GM21619 (cell line): ENCODE measurements around the gene CCR5.
A peak's percentile ranks its signal among the peaks of the same experiment; 100 is the strongest.
"Not testable (repeated sequence)": the region's sequence is repeated elsewhere in the genome, so short reads cannot be mapped to it uniquely, and the experiment has no call there.

Source experiments
- ATAC-seq: cut with Tn5 transposase; IDR thresholded peaks from one replicate; pipeline ENCODE4 v1.9.1; 2021; ENCODE audit not compliant: unreplicated experiment

CCR5 gene

DNA sequence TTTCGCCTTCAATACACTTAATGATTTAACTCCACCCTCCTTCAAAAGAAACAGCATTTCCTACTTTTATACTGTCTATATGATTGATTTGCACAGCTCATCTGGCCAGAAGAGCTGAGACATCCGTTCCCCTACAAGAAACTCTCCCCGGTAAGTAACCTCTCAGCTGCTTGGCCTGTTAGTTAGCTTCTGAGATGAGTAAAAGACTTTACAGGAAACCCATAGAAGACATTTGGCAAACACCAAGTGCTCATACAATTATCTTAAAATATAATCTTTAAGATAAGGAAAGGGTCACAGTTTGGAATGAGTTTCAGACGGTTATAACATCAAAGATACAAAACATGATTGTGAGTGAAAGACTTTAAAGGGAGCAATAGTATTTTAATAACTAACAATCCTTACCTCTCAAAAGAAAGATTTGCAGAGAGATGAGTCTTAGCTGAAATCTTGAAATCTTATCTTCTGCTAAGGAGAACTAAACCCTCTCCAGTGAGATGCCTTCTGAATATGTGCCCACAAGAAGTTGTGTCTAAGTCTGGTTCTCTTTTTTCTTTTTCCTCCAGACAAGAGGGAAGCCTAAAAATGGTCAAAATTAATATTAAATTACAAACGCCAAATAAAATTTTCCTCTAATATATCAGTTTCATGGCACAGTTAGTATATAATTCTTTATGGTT, at the start of gene CCR5:
Gene CCR5, plus strand, starts transcription at position 108 of the 680 bp plus-strand sequence. CDS start 1,957 bp downstream, outside the sequence.
- ATAC-seq, result no peak

DNA sequence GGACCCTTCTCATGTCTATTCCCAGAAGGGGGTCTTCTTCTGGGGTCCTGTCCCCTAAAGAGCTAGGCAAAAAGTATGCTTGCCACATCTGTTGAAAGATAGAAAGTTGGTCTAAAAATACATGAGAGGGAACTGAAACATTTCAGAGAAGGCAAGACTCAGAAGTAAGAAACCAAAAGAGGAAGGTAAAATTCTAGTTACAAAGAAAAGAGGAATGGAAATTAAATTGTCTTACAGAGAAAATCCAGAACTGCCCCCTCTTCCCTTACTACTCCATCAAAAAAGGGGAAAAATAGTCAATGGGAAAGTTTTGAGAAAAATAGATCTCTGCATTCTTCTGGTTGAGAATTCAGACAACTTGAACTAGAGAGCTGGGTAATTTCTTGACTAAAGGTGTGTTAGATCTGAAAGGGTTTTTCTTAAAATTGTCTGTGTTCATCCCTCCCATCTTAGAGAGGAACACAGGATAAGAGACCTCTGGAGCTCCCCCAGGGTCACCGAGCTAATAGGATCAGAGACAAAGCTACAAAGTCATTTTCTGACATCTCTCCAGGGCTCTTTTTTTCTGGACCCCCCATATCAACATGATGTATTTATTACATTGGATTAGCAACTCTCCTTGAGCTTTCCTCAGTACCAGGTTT, 49.2 kb upstream of the CCR5 start:
- ATAC-seq, result no peak

DNA sequence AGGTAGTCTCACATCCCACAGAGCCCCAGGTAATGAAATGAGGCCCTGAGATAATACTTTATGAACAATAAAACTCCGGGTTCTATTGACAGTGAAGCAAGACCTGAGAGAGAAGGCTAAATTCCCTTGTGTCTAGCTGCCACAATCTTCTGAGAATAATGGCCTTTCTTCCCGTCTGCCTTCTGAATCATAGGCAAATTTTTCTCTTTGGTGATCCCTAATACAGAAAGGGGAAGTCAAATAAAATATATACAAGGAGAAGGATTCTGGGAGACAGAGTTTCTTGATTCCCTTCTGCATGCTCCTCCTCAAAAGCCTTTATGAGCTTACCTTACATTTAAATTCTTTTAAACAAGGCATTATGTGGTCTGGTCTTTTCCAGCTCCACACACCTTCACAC, 46.7 kb upstream of the CCR5 start:
- no peak for ATAC-seq

DNA sequence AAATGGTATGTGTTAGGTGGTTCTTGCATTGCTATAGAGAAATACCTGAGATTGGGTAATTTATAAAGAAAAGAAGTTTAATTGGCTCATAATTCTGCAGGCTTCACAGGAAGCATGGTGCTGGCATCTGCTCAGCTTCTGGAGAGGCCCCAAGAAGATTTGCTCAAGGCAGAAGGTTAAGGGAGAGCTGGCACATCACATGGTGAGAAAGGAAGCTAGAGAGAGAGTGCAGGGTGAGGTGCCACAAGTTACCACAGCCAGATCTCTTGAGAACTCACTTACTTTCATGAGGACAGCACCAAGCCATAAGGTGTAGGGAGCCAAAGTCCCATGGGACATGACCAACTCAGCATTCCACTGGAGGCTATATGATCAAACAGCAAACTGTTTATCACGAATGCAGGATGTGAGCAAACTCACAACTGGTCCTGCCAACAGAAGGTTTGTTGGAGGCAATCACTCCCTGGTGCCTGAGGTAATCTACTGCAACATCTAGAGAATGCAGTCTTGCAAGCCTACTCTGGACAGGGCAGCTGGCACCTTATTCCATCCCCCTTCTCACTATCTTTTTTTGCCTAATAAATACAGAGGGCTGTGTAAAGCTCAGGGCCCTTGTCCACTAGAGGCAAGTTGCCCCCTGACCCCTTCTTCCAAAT, 45.0 kb upstream of the CCR5 start:
- ATAC-seq, result no peak

DNA sequence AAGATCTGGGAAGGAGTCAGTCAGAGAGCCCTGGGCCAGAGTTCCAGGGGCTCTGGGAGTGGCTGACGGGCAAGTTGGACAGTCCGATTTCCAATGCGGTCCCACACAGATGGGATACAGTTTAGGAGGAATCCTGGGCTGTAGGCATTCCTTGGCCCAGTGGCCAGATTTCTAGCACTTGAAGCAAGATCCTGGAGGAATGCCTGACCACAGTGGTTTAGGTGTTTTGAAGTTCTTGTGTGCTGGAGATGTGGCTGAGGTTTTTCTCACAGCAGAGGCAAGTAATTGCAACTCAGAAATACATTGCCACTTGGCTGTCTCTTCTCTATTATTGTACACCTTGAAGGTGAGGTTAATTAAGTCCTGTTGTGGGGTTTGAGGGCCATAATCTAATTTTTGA, 40.1 kb upstream of the CCR5 start:
- not testable (repeated sequence) for ATAC-seq

DNA sequence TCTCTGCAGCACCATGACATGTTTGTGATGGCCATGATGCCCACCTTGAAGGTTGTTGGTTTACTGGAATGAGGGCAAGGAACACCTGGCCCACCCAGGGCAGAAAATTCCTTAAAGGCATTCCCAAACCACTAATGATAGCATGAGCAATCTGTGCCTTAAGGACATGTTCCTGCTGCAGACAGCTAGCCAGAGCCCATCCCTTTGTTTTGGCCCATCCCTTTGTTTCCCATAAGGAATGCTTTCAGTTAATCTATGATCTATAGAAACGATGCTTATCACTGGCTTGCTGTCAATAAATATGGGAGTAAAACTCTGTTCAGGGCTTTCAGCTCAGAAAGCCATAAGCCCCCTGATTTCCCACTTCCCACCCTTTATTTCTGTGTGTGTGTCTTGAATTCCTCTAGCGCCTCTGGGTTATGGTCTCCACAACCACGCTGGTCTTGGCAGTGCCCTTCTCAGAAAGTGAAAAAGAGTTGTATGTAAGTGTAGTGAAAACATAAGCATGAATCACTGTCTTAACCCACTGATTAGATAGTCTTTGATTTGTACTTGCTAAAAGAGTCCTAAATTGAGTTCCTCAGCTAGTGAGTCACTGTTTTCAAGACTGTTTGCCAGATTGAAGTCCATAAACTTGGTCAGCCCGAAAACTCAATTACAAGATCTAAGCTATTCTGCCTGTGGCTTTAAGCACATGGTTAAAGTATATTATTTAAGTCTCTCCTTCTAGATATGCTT, 35.8 kb upstream of the CCR5 start:
- no peak for ATAC-seq

DNA sequence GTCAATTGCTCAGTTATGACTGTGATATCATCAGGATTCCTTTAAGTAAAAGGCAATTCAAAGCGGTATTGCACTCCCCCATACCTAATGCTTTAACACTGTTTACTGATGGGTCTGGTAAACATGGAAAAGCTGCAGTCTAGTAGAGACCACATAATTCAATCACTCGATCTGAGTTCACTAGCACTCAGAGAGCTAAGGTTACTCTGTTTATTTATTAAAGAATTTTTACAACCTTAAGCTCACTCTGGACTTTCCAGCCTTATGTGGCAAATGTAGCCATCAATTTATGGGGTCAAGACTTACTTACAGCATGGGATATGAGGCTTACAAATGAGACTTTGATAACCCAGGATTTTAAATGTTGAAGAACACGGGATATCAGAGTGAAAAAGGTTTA, 35.2 kb upstream of the CCR5 start:
- ATAC-seq, result no peak

DNA sequence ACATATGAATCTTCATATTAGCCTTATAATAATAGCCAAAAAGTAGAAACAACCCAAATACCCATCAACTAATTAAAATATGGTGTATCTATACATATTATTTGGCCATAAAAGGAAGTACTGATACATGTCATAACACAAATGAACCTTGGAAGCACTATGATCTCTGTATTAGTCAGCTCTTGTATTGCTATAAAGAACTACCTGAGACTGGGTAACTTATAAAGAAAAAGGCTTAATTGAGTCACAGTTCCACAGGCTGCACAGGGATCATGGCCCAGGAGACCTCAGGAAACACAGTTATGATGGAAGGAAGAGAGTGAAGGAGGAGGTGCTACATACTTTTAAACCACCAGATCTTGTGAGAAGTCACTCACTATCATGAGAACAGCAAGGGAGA, 32.8 kb upstream of the CCR5 start:
- ATAC-seq, result no peak

DNA sequence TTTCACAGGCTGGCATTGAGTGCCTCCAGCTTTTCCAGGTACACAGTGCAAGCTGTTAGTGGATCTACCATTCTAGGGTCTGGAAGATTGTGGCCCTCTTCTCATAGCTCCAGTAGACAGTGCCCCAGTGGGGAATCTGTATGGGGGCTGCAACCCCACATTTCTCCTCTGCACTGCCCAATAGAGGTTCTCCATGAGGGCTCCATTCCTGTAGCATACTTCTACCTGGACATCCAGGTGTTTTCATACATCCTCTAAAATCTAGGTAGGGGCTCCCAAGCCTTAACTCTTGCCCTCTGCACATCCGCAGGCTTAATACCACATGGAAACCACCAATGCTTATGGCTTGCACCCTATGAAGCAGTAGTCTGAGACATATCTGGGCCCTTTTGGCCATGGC, 31.9 kb upstream of the CCR5 start:
- no peak for ATAC-seq

DNA sequence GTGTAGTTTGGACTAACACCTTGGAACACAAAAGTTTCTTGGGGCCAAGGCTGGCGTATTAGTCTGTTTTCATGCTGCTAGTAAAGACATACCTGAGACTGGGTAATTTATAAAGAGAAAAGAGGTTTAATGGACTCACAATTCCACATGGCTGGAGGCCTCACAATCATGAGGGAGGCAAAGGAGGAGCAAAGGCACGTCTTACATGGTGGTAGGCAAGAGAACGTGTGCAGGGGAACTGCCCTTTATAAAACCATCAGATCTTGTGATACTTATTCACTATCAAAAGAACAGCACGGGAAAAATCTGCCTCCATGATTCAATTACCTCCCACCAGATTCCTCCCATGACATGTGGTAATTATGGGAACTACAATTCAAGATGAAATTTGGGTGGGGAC, 26.3 kb upstream of the CCR5 start:
- no peak for ATAC-seq

DNA sequence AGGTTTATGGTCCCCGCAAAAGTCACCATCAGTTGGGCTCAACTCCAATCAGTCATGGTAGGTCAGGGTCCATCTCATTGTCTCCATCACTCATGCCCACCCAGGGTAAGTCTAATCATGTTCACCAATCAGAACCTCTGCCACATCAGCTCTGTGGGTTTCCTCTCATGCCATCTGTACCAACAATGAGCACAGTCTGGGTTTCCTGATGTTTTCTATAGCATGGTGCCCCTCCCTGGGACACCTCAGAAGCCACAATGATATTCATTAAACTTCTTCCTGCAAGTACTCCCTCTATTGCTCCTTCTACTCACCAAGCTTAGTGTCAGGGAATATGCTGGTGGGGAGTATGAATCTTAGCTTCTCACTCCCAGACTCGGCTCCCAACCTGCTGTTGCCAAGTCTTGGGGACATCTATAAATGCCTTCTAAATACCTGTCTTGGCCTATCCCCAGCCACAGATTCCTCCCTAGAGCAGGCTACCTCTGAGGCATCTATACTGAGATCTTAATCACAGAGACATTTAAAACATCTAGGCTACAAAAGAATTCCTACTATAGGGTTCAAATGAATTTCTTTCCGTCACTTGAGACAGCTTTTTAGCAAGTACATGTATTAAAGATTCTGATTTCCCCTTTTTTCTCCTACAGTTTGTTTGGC, 21.8 kb upstream of the CCR5 start:
- ATAC-seq, result no peak

DNA sequence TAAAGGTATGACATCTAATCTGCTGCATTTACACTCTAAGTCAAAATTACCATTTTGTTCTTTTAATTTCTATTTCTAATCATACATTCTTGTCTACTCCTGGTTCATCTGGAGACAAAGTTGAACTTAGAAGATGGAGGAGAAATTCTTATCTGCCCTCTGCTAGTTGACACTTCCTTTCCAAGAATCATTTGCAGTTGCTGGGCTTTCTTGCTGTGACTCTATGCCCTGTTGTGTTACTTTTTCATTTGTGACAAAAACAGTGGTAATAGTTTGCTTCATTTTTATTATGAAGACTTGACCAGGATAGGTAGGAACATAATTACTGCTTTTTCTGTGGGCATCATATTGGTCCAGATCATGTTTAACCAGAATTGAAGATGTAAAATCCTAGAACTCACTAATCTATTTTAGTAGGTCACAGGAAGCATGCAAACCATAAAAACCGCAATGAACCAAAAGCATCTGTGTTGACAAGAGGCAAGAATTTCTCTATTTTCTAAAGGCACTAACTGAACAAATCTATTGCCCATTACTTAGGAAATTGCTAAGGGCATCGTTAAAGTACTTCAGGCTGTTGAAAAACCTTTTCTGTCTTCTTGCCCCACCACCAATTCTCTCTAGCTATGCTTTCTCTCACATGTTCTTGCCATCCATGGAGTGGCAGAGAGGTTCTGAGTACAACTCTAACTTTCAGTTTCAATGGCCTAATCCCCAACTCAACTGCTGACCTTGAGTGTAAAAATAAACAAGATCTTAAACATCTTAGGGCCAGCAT, 21.1 kb upstream of the CCR5 start:
- peak; percentile 65 for ATAC-seq

DNA sequence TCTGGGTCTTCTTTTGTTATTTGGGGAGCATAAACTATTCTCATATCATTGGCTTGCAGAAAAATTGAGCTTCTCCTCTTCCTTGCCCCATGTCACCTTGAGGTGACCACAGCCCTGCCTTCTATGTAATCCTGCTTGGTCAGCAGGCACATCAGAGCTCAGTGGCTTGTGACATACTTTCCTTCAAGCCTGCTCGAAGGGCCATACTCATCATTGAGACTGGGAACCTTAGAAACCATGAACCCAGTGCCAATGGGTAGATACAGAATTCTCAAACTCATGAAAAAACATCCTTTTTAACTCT, 20.5 kb upstream of the CCR5 start:
- peak; percentile 35 for ATAC-seq

DNA sequence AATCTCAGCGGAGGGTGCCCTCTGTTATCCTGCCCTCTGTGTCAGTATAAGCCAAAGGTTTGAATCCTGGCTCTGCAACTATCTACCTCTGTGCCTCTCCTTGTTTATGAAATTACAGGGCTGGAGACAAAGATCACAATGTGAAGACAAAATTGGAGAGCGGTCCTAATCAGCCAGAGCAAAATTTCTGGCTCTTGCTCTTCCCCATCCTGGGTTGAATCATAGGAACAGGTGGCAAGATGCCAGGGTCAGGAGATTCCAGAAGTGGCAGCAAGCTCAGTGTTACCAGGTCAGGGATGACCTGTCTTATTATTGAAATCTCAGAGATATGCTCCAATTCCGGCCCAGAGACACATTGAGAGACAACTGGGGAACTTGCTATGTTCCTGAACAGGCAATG, 19.1 kb upstream of the CCR5 start:
- ATAC-seq, result no peak

DNA sequence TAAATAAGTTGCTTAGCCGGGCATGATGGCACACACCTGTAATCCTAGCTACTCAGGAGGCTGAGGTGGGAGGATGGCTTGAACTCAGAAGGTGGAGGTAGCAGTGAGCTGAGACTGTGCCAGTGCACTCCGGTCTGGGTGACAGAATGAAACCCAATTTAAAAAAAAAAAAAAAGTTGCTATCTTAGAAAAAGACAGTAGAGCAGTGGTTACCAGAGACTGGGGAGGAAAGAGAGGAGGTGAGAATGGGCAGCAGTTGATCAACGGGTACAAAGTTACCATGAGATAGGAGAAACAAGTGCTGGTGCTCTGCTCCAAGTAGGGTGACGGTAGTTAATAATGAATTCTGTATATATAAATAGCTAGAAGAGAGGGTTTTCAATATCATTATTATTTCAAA, 17.7 kb upstream of the CCR5 start:
- no peak for ATAC-seq

DNA sequence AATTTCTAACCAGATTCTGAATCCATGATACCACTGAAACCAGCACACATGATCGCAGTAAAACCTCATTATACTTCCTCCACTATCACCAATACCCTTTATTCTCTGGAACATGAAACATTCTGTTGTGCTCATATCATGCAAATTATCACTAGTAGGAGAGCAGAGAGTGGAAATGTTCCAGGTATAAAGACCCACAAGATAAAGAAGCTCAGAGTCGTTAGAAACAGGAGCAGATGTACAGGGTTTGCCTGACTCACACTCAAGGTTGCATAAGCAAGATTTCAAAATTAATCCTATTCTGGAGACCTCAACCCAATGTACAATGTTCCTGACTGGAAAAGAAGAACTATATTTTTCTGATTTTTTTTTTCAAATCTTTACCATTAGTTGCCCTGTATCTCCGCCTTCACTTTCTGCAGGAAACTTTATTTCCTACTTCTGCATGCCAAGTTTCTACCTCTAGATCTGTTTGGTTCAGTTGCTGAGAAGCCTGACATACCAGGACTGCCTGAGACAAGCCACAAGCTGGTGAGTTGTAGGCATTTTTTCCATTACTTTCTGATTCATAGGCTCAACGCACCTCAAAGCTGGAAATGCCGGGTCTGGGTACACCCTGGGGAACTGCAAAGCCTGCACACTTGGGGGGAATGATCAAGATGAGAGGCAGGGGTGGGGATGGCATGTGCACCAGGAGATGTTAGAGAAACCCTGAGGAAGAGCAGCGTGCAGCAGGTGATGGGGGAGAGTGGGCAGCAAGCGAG, 16.9 kb upstream of the CCR5 start, which contains the start of gene CCR2:
Gene CCR2, plus strand, starts transcription at position 465 of the 764 bp plus-strand sequence. CDS start 3,417 bp downstream, outside the sequence.
- ATAC-seq, result no peak

DNA sequence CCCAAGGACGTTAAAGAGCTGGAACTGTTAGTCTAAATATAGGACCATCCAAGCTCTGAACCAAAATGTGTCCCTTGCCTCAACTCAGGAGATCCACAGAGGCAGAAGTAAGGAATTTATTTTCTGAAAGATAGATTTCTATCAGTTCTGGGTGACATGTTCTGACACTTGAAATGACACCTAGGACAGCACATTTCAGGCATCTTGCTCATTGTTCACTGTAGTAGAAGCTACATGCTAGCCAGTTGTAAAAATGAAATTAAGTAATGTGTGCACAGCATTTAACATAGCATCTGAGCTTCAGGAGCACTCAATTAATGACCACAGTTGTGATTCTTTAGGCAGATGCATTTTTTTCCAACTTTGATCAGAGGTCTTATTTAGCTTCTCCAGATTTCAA, 16.3 kb upstream of the CCR5 start:
- ATAC-seq, result no peak

DNA sequence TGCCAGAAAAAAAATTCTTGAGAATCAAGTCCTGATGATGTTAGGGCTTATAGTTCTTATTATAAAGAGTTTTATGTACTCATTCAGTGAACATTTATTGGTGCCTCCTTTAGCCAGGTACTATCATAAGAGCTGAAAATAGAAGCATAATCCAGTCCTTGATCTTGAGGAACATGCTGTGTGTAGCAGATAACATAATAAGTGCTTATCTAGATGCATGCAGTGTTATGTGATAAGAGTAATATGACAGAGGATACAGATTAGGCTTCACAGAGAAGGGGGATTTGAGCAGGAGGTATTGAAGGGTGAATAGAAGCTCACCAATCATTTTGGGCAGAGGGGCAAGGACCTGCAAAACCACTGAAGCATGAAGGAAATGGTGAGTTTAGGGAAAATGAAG, 15.8 kb upstream of the CCR5 start:
- no peak for ATAC-seq

DNA sequence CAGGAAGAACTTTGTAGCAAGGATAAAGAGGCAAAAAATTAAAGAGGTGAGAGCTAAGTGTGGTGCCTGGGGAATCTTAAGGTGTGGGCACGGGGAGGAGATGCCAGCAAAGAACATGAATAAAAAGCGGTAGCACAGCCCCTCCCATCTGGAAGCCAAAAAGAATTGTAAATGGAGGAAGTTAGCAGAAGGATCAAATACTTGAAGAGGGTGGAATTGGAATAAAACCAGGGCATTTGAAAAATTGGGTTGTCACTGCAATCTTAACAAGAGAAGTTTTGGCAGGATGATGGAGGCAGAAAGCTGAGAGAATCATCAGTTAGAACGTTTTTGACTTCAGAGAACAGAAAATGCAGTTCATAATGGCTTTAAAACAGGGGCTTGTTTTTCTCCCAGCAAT, 14.5 kb upstream of the CCR5 start:
- ATAC-seq, result no peak

DNA sequence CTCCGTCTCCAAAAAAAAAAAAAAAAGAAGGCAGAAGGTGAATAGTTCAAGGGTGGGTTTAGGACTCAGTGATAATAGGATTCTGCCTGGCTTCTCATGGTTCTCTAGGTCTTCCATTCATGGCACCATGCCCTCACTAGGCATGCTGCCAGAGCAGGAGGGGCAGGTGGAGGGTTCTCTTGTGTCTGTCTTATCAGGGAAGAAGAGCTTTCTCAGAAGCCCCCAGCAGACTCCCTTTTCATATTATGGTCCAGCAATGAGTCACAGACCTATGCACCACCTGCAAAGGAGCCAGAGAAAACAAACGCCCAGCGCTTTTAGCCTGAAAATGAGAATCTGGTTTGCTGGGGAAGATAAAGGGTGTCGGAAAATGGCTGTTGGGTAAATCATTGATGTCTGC, 13.8 kb upstream of the CCR5 start:
- ATAC-seq, result no peak
